Progenitor cell of endocrine pancreas (in vitro differentiated cells): ENCODE results near the gene BICD1. TPM values are rescaled to one million over a fixed set of nuclear protein-coding genes. Genes with fewer than 3 reads are reported as not detected.

Experiments
- DNase-seq: peaks from one replicate; pipeline ENCODE4 v3.0.0; 2021; ENCODE audit warnings: low spot score; ENCODE audit not compliant: unreplicated experiment
- H3K27ac Mint-ChIP-seq: 2 replicates; pipeline ENCODE4 v1.8.0; 2021; ENCODE audit warnings: mild to moderate bottlenecking, moderate library complexity, mixed read lengths
- H3K27me3 Mint-ChIP-seq: 2 replicates; pipeline ENCODE4 v1.8.0; 2021; ENCODE audit warnings: mixed read lengths
- H3K36me3 Mint-ChIP-seq: 2 replicates; pipeline ENCODE4 v1.8.0; 2022; ENCODE audit warnings: mixed read lengths; ENCODE audit not compliant: insufficient read depth
- H3K4me1 Mint-ChIP-seq: 2 replicates; pipeline ENCODE4 v1.8.0; 2021; ENCODE audit warnings: low read depth, mixed read lengths
- H3K4me3 Mint-ChIP-seq: 2 replicates; pipeline ENCODE4 v1.8.0; 2021; ENCODE audit warnings: low read depth, mild to moderate bottlenecking, moderate library complexity, mixed read lengths
- H3K9me3 Mint-ChIP-seq: 2 replicates; pipeline ENCODE4 v1.8.0; 2021; ENCODE audit warnings: low read depth, mixed read lengths
- CTCF ChIP-seq: fragments of 200-600 bp; sonication (generic); IDR thresholded peaks from one replicate; pipeline ENCODE4 v1.5.0; 2021; ENCODE audit warnings: antibody characterized with exemption, mild to moderate bottlenecking; ENCODE audit not compliant: unreplicated experiment
- total RNA-seq: library from RNA; stranded (reverse); gene quantifications from 2 replicates; pipeline ENCODE4 v1.2.1, GENCODE V29; 2021

BICD1 gene
- total RNA-seq, 1 donor from 2014 or later, result 88.4 TPM

- Mint-ChIP-seq H3K4me1 (peaks cover 10% of the 10 kb centered on the region), H3K4me3 (no peak overlapping the region), H3K27me3 (no peaks in the 10 kb centered on the region), H3K36me3 (peaks cover 5% of the 10 kb centered on the region), H3K27ac (no peak overlapping the region), H3K9me3 (no peaks in the 10 kb centered on the region)
- TF ChIP-seq CTCF, result no peak
- no peak for DNase-seq
Observed at GRCh38 chr12:32155961-32156529, 49.4 kb downstream of the BICD1 start.

- Mint-ChIP-seq H3K4me3 (no peak overlapping the region), H3K27ac (no peak overlapping the region), H3K4me1 (peaks cover 10% of the 10 kb centered on the region), H3K36me3 (peaks cover 1% of the 10 kb centered on the region), H3K9me3 (no peaks in the 10 kb centered on the region), H3K27me3 (no peaks in the 10 kb centered on the region)
- no peak for DNase-seq
- TF ChIP-seq CTCF, result no peak
Observed at GRCh38 chr12:32158525-32158924, 51.9 kb downstream of the BICD1 start.

- no peak for DNase-seq
- Mint-ChIP-seq H3K36me3 (peaks cover 3% of the 10 kb centered on the region), H3K27ac (no peak overlapping the region), H3K4me1 (peaks cover 10% of the 10 kb centered on the region), H3K27me3 (no peaks in the 10 kb centered on the region), H3K9me3 (peaks cover 1% of the 10 kb centered on the region), H3K4me3 (no peak overlapping the region)
- TF ChIP-seq CTCF, result no peak
Observed at GRCh38 chr12:32159381-32159780, 52.7 kb downstream of the BICD1 start.

DNA sequence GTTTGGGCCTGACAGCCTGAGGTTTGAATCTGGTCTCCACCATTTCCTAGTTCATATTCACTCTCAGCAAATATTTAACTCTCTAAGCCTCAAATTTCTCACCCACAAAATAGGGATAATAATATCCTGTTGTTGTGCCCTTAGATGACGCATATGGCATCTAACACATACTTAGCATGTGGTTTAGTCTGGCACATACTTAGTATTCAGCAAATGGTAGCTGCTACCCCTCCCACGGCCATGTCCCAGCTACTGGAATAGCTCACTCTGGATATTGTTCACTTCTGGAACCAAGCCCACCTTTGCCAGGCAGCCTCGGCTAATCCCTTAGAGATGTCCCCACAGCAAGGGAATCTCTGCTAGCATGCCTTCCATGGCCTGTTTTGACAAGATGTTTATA lies 53.3 kb downstream of the BICD1 start:
- no peak for DNase-seq
- peaks cover 10% of the 10 kb centered on the region for H3K4me1 Mint-ChIP-seq
- TF ChIP-seq CTCF, result no peak
- peaks cover 7% of the 10 kb centered on the region for H3K9me3 Mint-ChIP-seq
- peaks cover 9% of the 10 kb centered on the region for H3K36me3 Mint-ChIP-seq
- no peak overlapping the region for H3K27ac Mint-ChIP-seq
- H3K4me3 Mint-ChIP-seq, result no peak overlapping the region
- no peaks in the 10 kb centered on the region for H3K27me3 Mint-ChIP-seq

GRCh38 chr12:32161058-32161457 lies 54.4 kb downstream of the BICD1 start:
- no peak for TF ChIP-seq CTCF
- H3K27me3 Mint-ChIP-seq, result no peaks in the 10 kb centered on the region
- peaks cover 7% of the 10 kb centered on the region for H3K4me1 Mint-ChIP-seq
- no peak overlapping the region for H3K4me3 Mint-ChIP-seq
- peaks cover 12% of the 10 kb centered on the region for H3K9me3 Mint-ChIP-seq
- H3K27ac Mint-ChIP-seq, result no peak overlapping the region
- peaks cover 15% of the 10 kb centered on the region for H3K36me3 Mint-ChIP-seq
- DNase-seq, result no peak
